Measurements from ENCODE around the gene GAREM1. TPM values are rescaled to one million over a fixed set of nuclear protein-coding genes. Genes with fewer than 3 reads are reported as not detected.

GAREM1 gene
- total RNA-seq, 3 donors from 2014 or later, result 0.11 to 0.33 (median 0.30) TPM

DNA sequence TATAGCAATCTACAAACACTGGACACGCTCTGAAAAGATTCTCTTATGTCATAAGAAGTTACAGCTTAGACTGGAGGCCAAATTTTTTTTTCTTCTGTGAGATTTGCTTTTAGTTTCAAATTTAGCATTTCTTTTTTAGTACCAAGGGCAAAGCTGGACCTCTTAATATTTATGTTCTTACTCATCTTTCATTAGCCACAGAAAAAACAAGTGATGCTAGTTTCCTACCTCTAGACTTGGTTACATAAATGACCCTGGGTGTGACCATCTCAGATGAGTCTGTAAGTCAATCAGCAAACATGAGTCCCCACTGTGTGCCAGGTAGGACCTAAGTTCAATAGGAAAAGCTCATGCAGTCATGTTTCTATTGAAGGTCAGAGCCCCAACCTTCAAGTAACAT, 186.4 kb downstream of the GAREM1 start:
- peaks cover 6% of the 10 kb centered on the region for H3K27me3 Mint-ChIP-seq (ENCODE audit: low read depth)
- no peak for DNase-seq
- ATAC-seq, result no peak
- H3K36me3 Mint-ChIP-seq (ENCODE audit: insufficient read depth), result no peaks in the 10 kb centered on the region
- H3K4me1 Mint-ChIP-seq (ENCODE audit: low read depth), result no peaks in the 10 kb centered on the region
- no peak overlapping the region for H3K4me3 Mint-ChIP-seq
- H3K9me3 Mint-ChIP-seq, result no peaks in the 10 kb centered on the region

DNA sequence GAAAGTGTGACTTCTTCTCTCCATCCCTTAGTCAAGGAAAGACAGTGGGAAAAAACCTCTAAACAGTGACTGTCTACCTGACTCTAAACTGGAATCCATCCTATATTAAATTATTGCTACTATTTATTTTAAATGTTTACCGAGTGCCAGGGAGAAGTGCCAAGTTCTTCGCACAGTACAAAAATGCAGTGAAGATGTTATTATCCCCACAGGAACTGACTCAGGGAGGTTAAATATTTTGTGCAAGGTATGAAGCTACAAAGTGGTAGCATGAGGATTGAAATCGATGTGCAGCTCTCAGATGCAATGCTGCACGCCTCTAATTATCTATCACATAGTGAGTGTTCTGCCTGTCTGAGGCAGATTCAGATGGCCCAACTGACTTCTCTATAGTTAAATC, 189.8 kb downstream of the GAREM1 start:
- ATAC-seq, result no peak
- Mint-ChIP-seq H3K27me3 (ENCODE audit: low read depth) (peaks cover 4% of the 10 kb centered on the region), H3K9me3 (no peaks in the 10 kb centered on the region), H3K4me1 (ENCODE audit: low read depth) (no peaks in the 10 kb centered on the region), H3K4me3 (no peak overlapping the region), H3K36me3 (ENCODE audit: insufficient read depth) (no peaks in the 10 kb centered on the region)
- no peak for DNase-seq

DNA sequence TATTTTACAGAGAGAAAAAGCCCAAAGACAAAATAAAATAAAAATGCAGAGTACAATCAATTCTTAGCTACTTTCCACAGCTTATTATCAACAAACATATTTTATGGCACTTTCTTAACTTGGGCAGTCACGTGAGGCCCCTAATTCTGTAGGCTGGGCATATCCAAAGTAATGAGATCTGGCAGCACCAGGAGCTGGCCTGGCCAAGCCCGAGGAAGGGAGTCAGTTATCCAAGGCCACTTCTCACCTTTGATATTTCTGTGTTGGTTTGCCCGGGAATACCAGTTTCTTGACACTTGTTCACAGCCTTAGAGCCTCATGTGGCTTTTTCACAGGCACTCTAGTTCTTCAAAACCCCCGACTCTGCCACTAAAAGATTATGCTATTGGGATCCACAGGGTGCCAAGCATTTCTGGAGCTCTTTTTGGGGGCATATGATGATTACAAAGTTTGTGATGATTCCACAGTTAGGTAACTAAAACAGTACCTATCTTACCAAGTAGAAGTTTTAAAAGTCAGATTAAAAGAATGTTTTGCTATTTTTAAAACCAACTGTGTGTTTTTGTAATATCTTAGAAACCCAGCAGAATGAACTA, 190.4 kb downstream of the GAREM1 start:
- Mint-ChIP-seq H3K27me3 (ENCODE audit: low read depth) (peaks cover 4% of the 10 kb centered on the region), H3K4me3 (no peak overlapping the region), H3K4me1 (ENCODE audit: low read depth) (no peaks in the 10 kb centered on the region), H3K9me3 (no peaks in the 10 kb centered on the region), H3K36me3 (ENCODE audit: insufficient read depth) (no peaks in the 10 kb centered on the region)
- no peak for ATAC-seq
- DNase-seq, result no peak

DNA sequence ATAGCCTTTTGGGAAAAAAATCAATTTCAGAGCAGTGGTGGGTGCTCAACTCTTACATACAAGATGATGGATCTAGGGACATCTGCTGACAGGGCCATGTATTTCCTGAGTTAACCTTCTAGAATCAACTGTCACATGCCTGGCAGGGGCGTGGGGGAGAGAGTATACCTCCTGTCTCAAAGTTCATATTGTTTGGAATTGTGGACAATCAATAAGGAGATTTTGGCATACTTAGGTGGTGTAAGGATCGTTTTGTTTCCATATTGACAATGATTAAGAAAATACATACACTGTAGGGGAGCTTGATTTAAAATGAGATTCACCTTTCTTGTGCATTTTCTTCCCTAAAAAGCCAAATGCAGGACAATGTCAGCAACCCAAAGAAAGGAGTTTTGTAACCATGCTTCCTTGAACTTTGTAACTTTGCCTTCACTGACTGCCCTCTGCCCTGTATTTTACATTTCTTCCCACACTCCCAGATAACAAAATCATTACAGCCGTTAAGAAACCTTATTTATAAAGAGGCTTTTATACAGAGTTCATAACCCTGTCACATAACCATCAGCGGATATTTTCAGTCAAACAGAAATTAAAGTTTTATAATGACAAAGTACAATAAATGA, 192.4 kb downstream of the GAREM1 start:
- Mint-ChIP-seq H3K27me3 (ENCODE audit: low read depth) (peaks cover 4% of the 10 kb centered on the region), H3K36me3 (ENCODE audit: insufficient read depth) (no peaks in the 10 kb centered on the region), H3K4me3 (no peak overlapping the region), H3K4me1 (ENCODE audit: low read depth) (no peaks in the 10 kb centered on the region), H3K9me3 (no peaks in the 10 kb centered on the region)
- DNase-seq (no peak), ATAC-seq (no peak)

DNA sequence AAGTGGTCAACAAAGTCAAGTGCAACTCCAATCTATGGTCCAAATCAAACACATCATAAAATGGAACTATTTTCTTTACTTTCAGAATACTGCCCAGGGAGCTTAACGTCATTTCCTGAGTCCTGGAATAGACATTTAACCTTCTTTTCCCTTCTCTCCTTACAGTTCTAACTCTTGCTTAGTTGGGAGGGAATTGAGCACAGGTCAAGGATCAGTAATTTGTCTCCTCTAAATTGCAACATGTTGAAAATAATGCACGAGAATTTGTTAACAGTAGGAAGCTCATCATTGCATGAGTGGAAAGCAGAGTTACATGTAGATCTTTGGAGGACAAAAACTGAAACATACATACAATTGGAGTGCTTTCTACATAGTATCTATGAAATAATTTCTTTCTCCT, 193.1 kb downstream of the GAREM1 start:
- ATAC-seq, result no peak
- DNase-seq, result no peak
- no peaks in the 10 kb centered on the region for H3K9me3 Mint-ChIP-seq
- H3K27me3 Mint-ChIP-seq (ENCODE audit: low read depth), result peaks cover 4% of the 10 kb centered on the region
- H3K36me3 Mint-ChIP-seq (ENCODE audit: insufficient read depth), result no peaks in the 10 kb centered on the region
- no peaks in the 10 kb centered on the region for H3K4me1 Mint-ChIP-seq (ENCODE audit: low read depth)
- no peak overlapping the region for H3K4me3 Mint-ChIP-seq

DNA sequence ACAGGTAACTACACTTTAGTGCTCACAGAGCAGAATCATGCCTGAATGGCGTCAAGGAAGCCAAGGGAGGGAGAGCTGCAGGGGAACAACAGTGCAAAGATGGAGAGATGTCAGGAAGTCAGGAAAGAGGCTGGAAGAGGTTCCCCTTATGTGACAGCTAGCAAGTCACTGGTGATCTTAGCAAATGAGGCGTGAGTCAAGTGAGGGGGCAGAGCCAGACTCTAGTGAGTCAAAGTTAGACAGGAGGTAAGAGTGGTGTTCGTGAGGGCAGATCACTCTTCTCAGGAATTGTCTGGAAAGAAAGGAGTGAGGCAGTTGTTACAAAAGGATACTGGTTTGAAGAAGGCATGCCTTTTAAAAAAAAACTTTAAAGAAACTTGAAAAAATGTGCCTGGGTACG, 193.8 kb downstream of the GAREM1 start:
- no peak overlapping the region for H3K4me3 Mint-ChIP-seq

DNA sequence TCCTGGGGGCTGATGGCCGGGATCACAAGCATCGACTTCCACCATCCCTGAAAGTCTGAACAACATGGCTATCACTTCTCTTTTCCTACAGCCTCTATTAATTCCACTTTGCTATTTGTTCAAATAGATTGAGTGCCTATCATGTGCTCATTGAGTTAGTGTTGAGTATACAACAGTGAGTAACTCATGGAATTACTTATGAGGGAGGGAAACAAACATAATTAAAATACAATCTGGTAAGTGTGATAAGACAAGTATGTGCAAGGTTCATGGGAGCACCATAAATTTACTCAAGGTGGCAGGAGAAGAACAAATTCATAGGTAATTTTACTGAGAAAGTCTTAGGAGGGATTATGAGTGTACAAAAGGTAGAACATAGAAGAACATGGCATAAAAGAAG, 194.4 kb downstream of the GAREM1 start:
- H3K9me3 Mint-ChIP-seq, result no peaks in the 10 kb centered on the region
- H3K27me3 Mint-ChIP-seq (ENCODE audit: low read depth), result peaks cover 4% of the 10 kb centered on the region
- ATAC-seq, result no peak
- H3K36me3 Mint-ChIP-seq (ENCODE audit: insufficient read depth), result no peaks in the 10 kb centered on the region
- no peak overlapping the region for H3K4me3 Mint-ChIP-seq
- H3K4me1 Mint-ChIP-seq (ENCODE audit: low read depth), result no peaks in the 10 kb centered on the region
- DNase-seq, result no peak

More for the DNA sequence above, 193.8 kb downstream of the GAREM1 start:
- Mint-ChIP-seq H3K9me3 (no peaks in the 10 kb centered on the region), H3K27me3 (ENCODE audit: low read depth) (peaks cover 4% of the 10 kb centered on the region), H3K4me1 (ENCODE audit: low read depth) (no peaks in the 10 kb centered on the region), H3K36me3 (ENCODE audit: insufficient read depth) (no peaks in the 10 kb centered on the region)
- DNase-seq (no peak), ATAC-seq (no peak)

DNA sequence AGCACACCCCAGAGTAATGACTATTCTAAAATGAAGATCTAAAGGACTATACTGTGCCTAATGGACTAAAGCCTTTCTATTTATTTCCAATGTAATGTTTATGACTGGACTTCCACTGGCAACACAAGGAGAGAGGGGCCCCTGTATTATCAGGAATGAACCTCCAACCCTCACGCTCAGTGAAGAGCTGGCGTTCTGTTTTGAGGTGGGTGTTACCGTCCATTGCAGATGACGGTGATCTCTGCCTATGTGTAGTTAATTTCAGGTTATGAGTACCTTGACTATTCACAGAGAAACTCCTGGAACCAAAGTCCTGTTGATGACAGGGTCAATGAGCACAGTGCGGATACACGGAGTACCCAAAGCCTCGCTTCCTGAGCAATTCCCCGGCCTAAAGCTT, 195.5 kb downstream of the GAREM1 start:
- no peak for ATAC-seq
- Mint-ChIP-seq H3K36me3 (ENCODE audit: insufficient read depth) (no peaks in the 10 kb centered on the region), H3K9me3 (no peaks in the 10 kb centered on the region), H3K4me3 (no peak overlapping the region), H3K4me1 (ENCODE audit: low read depth) (no peaks in the 10 kb centered on the region), H3K27me3 (ENCODE audit: low read depth) (peaks cover 4% of the 10 kb centered on the region)
- no peak for DNase-seq

DNA sequence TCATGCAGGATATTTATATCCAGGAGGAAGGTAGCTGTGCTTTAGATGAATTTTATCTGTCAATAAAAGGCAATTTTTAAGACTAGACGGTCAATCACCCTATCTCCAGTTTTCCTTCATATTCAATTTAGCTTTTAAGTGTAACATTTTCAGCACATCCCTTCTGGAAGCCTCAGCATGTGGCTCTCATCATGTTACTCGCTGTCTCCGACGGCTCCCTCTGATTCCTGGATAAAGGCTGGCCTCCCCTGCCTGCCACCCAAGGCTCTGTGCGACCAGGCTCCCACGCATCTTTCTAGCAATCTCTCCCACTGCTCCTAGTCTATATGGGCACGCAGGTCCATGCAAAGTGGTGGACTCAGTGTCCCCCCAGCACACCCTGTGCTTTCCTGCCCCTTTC, 196.4 kb downstream of the GAREM1 start:
- no peaks in the 10 kb centered on the region for H3K9me3 Mint-ChIP-seq
- no peaks in the 10 kb centered on the region for H3K4me1 Mint-ChIP-seq (ENCODE audit: low read depth)
- H3K36me3 Mint-ChIP-seq (ENCODE audit: insufficient read depth), result no peaks in the 10 kb centered on the region
- no peak for DNase-seq
- H3K4me3 Mint-ChIP-seq, result no peak overlapping the region
- H3K27me3 Mint-ChIP-seq (ENCODE audit: low read depth), result peaks cover 4% of the 10 kb centered on the region
- ATAC-seq, result no peak

DNA sequence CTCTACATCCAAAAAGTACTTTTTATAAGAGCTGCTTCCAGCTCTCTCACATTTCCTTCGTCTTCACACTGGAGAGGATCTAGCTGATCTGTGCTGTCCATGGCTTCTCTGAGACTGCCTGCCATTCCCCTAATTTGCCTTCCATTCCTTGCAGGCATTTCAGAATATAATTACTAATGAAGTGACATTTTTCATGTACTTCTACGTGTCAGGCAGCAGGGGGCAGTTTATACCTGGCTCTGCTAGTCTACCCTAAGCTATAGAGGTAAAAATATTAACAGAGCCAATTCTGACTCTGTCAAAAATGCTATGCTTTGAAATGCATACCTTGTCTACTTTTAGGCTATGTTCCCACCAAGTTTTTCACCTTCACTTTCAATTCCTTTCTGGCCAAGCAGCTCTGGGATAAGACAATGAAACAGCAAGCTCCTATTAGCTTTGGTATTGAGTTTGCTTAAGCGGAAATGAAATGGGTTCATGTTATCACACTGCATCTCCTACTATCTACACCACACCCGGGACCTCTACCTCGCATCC, 198.9 kb downstream of the GAREM1 start:
- H3K27me3 Mint-ChIP-seq (ENCODE audit: low read depth), result peaks cover 3% of the 10 kb centered on the region
- no peaks in the 10 kb centered on the region for H3K9me3 Mint-ChIP-seq
- H3K4me1 Mint-ChIP-seq (ENCODE audit: low read depth), result no peaks in the 10 kb centered on the region
- ATAC-seq (no peak), DNase-seq (no peak)
- no peak overlapping the region for H3K4me3 Mint-ChIP-seq
- no peaks in the 10 kb centered on the region for H3K36me3 Mint-ChIP-seq (ENCODE audit: insufficient read depth)

DNA sequence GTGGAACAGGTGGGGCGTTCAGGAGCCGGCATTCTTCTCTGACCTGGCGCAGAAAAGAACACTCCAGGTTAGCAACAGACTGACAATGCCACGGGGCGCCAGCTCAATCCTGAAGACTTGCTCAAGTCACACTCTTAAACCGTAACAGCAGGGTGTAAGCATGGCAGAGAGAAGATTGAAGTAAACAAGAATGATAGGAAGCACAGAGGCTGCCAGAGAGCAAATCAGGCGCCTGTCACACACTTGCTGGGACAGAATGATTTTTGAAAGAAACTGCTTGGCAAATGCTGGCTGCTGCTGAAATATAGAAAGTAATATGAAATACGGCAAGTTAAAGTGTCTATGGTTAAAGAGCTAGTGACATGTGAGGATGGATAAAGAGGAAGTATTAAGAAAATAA, 200.3 kb downstream of the GAREM1 start:
- no peak for ATAC-seq
- no peak for DNase-seq
- H3K4me1 Mint-ChIP-seq (ENCODE audit: low read depth), result no peaks in the 10 kb centered on the region
- no peaks in the 10 kb centered on the region for H3K9me3 Mint-ChIP-seq
- H3K27me3 Mint-ChIP-seq (ENCODE audit: low read depth), result peaks cover 6% of the 10 kb centered on the region
- no peak overlapping the region for H3K4me3 Mint-ChIP-seq
- no peaks in the 10 kb centered on the region for H3K36me3 Mint-ChIP-seq (ENCODE audit: insufficient read depth)

DNA sequence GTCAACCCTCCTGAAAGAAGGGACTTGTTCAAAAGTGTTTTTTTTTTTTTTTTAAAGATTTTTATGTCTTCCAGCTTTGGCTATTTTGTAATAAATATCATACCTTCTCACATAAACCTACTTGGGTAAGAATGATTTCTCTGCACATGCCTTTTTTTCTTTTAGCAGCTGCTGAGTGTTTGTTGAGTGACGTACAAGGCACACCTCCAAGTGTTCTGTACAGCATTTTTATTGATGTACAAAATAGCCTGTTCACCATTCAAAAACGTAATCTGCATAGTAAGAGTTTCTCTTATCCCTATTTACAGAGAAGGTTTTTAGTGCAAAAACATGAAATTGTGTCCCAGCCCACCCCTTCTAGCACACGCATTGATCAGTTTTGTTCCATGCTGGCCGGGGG, 203.2 kb downstream of the GAREM1 start:
- no peaks in the 10 kb centered on the region for H3K36me3 Mint-ChIP-seq (ENCODE audit: insufficient read depth)
- DNase-seq (no peak), ATAC-seq (no peak)
- H3K4me1 Mint-ChIP-seq (ENCODE audit: low read depth), result no peaks in the 10 kb centered on the region
- H3K4me3 Mint-ChIP-seq, result no peak overlapping the region
- no peaks in the 10 kb centered on the region for H3K9me3 Mint-ChIP-seq
- peaks cover 13% of the 10 kb centered on the region for H3K27me3 Mint-ChIP-seq (ENCODE audit: low read depth)

DNA sequence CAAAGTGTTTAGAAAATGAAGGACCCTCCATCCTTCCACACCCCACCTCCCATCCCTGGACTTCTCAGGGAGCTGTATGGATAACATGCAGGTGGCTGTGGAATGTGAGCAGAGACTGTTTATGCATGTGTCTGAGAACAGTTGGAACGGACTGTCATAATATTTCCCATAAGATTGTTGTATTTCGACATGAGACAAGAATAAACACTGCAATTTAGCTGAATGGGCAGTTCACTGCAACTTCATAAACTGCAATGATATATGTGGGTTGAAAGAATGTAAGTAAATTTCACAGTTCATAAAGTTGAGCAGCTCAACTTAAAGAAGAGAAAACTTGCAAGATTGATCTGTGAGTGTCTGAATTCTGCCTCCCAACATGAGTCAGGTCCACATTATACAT, 206.3 kb downstream of the GAREM1 start:
- DNase-seq (no peak), ATAC-seq (no peak)
- Mint-ChIP-seq H3K27me3 (ENCODE audit: low read depth) (peaks cover 17% of the 10 kb centered on the region), H3K4me3 (no peak overlapping the region), H3K4me1 (ENCODE audit: low read depth) (no peaks in the 10 kb centered on the region), H3K9me3 (no peaks in the 10 kb centered on the region), H3K36me3 (ENCODE audit: insufficient read depth) (no peaks in the 10 kb centered on the region)

DNA sequence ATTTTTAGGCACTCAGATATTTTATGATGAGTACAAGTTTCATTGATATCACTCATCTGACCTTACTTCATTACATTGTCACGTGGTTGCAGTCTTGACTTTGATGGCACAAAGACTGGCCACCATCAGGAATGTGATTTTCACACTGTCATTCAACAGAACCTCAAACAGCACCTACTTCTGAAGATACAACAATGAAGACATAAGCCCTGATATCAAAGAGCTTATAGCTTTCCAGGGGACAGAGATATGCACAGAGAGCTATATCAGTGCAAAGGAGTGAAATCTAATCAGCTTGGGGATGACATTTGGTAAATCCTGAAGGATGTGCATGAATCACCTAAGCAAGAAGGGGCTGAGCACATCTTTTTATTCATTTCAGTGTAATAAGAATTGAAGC, 208.6 kb downstream of the GAREM1 start:
- Mint-ChIP-seq H3K4me3 (no peak overlapping the region), H3K9me3 (no peaks in the 10 kb centered on the region), H3K27me3 (ENCODE audit: low read depth) (peaks cover 18% of the 10 kb centered on the region), H3K36me3 (ENCODE audit: insufficient read depth) (no peaks in the 10 kb centered on the region), H3K4me1 (ENCODE audit: low read depth) (no peaks in the 10 kb centered on the region)
- ATAC-seq (no peak), DNase-seq (no peak)

DNA sequence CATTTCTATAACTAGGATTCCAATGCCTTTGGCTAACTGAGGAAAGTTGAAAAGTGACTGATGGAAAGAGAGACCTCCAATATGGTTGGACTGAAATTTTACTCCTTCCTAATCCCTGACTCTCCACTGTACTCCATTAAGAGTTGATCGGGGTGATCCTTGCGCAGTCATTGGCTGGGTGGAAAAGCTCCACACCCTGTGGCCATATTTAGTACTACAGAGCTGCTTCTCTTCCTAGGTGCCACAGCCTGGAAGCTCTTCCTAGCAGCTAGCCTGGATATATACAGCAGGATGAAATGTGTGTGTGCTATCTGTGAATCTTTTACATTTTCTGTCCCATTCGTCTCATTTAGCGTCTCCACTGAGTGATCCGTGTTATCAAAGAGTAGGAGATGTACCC, 209.7 kb downstream of the GAREM1 start:
- no peaks in the 10 kb centered on the region for H3K9me3 Mint-ChIP-seq
- H3K4me1 Mint-ChIP-seq (ENCODE audit: low read depth), result no peaks in the 10 kb centered on the region
- no peak for ATAC-seq
- peaks cover 23% of the 10 kb centered on the region for H3K27me3 Mint-ChIP-seq (ENCODE audit: low read depth)
- no peak overlapping the region for H3K4me3 Mint-ChIP-seq
- no peak for DNase-seq
- H3K36me3 Mint-ChIP-seq (ENCODE audit: insufficient read depth), result no peaks in the 10 kb centered on the region
